HG03342 (cell line): ENCODE results near the gene SLC2A9.

Source experiments
- ATAC-seq: cut with Tn5 transposase; IDR thresholded peaks from one replicate; pipeline ENCODE4 v1.9.1; 2021; ENCODE audit warnings: mild to moderate bottlenecking, moderate library complexity; ENCODE audit not compliant: unreplicated experiment

SLC2A9 gene

DNA sequence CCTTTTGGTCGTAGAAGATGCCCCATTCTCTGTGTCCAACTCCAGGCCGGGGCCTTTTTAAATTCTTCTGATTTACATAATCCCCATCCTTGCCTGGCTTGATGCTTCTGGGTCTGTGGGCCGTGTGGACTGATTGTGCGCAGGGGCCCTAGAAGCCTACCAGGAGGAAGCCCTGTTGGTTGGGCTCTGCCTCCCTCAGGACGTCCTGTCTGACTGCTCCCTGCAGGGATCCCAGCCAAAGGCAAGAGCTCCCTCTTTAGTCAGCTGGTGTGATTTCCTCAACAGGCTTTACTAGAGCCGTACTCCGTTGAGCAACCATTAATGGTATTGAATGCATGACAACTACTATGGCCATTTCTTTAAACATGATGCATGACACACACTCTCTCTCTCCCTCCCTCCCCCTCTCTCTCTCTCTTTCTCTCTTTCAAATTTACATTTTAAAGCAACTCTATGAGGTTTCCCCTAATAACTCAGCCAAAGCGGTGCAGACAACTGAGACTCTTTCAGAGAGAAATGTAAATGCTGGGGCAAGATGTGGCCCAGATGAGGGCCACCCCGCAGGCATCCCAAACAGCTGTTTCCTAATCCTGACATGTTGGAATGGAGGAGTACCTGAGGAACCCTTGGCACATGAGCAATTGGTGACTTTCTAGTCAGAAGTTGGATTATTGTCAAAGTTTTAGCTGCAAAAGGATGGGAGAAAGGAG is 122.5 kb downstream of the SLC2A9 start:
- no peak for ATAC-seq

DNA sequence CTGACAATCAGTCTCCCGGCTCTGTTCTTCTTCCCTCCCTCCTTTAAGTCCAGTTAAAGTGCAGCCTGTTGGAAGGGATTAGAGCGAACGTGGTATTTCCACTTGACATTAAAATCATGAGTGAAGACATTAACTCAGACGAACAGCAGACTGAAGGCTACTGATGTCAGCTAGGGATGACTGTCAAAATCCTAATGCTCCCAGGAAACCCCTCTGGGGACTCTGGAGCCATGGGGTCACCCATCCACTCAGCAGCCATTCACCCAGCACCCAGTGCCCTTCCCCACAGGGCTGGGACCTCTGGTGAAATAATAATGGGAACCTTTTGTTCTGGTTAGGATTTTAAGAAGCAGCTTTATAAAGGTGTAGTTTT is 126.0 kb downstream of the SLC2A9 start:
- ATAC-seq: no peak

- ATAC-seq: no peak
Observed at GRCh38 chr4:9894644-9895332, 126.5 kb downstream of the SLC2A9 start.

GRCh38 chr4:9893329-9894108 is 127.8 kb downstream of the SLC2A9 start:
- ATAC-seq: no peak

DNA sequence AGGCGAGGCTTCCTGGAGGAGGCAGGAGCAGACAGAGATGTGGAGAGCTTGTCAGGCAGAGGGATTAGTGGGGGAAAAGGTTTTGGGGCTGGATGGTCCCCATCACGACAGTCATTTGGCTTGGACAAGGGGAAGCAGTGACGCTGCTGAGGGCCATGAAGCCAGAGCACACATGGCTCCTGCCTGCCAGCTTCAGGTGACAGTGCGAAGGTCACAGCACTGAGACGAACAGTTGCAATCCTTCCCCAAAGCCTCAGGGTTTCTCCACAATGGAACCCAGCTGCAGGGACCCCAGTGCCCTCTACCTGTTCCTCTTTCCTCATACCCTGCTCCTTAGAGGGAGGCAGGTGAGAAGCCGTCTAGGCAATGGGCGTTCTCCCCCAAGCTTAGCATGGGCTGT is 129.6 kb downstream of the SLC2A9 start:
- no peak for ATAC-seq

DNA sequence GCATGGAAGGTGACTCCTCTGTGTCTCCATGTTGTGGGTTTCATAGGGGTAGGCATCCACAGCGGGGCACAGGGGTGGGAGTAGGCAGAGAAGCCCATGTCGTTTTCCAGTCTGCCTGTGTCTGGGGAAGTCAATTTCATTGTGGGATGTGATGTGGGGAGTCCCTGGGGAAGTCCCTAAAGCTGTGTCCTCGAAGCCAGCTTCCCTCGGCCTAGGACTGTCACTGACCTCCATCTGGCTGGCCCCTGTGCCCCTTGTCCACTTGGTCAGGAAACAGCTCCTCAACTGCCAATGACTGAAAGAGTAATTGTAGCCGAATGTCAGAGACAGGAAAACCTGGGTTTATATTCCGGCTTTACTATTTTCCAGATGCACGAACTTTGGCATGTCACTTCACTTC is 130.2 kb downstream of the SLC2A9 start:
- no peak for ATAC-seq

- no peak for ATAC-seq
Observed at GRCh38 chr4:9889306-9889705, 132.0 kb downstream of the SLC2A9 start.

- no peak for ATAC-seq
Observed at GRCh38 chr4:9885958-9886357, 135.3 kb downstream of the SLC2A9 start.

DNA sequence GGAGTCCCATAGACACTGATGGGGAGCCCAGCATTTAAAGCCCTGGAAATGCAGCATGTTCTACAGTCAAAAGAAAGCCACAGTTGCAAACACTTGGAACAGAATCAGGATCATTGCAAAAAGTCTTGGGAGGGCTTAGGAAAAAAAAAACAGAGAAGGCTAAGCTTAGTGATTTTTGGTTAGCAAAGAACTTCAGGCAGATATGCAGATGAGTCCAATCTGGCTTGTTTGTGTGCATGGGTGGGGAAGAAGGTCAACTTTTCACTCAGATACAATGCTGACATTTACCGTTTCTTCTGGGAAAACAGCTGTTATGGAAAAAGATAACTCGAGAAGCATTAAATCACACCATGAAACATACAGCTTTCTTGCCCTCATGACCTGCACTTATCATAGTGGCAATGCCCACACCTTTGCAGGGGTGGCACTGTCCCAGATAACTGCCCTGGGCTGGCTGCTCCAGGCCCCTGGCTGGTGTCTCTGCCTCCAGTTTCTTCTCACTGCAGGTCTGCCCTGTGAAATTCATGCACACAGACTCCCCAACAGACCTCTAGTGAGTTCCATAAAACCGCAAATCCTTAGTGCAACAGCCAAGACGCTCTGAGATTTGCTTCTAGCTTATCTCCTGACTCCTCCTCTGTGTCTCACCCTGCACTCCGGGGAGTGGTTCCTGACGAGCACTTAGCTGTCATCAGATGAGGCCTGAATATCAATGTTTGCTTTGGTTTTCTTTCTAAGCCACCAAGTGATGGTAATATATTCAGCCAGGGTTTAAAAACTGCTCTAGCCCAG is 140.7 kb downstream of the SLC2A9 start:
- ATAC-seq: no peak

DNA sequence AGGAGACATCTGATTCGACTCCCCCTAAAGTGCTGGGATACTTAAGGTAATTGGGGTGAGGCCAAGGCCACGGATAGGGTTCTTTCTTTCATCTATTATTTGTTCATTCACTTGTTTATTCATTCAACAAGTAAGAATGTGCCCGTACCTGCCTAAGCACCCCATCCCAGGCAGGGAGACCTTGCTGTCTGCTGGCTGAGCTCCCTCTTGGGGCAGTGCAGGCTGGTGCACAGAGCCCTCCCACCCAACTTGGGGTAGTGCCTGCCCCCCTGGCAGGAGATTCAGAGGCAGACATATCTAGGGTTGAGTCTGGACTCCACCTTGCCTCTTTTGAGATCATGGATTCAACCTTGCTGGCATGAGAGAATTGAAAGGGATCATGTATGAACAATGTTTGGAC is 144.2 kb downstream of the SLC2A9 start:
- no peak for ATAC-seq

DNA sequence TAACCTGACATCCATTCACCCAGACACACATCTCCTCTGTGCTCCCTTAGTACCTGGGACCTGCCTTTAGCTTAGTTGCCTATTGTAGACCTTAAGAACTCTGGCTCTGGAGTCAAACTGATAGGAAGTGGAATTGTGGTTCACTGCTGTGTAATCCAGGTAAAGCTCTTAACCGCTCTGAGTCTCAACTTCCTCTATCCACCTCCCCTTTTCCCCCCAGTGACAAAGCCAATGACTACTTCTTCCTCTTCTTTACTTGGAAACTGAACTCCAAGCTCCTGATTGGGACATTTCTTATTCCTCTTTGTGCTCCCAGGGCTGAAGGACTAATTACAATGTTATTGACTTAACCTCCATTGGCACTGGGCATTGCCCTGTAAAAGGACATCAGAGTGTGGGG is 145.8 kb downstream of the SLC2A9 start:
- no peak for ATAC-seq

DNA sequence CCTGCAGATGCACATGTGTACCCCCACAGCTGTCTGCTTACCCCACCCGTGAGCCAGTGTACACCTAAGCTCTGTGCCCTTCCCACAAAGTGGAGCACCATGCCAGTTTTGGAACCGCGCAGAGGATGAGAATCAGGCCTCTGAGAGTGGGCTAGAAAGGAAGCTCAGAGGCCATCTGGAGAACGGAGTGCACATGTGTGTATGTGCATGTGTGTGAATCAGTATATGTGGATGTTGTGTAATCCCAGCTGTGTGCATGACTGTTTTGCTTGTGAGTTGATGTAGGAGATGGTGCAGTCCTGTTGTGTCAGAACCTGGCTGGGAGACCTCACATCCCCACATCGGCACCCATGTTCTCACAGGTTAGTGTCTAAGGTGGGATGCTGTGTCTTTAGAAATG is 146.9 kb downstream of the SLC2A9 start:
- ATAC-seq: no peak

DNA sequence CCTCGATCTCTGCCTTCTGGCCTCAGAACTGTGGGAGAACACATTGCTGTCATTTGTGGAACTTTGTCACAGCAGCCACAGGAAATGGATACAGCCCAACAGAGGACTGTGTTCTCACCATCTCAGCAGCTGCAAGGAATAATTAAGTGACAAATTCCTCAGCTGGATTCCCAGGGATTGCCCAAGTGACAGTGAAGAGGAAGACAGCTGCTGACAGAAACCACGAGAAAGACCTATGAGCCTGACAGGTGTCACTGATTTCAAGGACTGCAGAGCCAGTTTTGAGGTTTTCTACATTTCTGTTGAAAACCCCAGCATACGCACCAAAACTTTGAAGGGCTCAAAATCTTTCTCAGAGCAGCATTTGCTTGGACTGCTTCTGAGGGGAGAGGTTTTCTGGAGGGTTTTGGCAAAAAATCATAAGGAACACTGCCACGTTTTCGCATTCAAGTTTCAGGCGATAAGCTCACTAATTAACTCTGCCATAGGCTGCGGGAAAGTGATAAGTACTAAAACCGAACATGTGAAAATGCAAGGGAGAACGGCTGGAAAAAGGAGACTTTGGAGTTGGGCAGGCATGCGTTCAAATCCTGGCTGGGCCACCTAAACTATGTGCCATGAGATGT is 151.0 kb downstream of the SLC2A9 start:
- ATAC-seq: no peak

GRCh38 chr4:9867751-9868425 is 153.4 kb downstream of the SLC2A9 start:
- ATAC-seq: no peak

- no peak for ATAC-seq
Observed at GRCh38 chr4:9866931-9867330, 154.4 kb downstream of the SLC2A9 start.

GRCh38 chr4:9861561-9861960 is 159.7 kb downstream of the SLC2A9 start:
- no peak for ATAC-seq

GRCh38 chr4:9859810-9860209 is 161.5 kb downstream of the SLC2A9 start:
- ATAC-seq: no peak

GRCh38 chr4:9849538-9849920 is 171.8 kb downstream of the SLC2A9 start:
- no peak for ATAC-seq

- ATAC-seq: no peak
Observed at GRCh38 chr4:9847968-9848748, 173.1 kb downstream of the SLC2A9 start.
